ENCODE data around the gene VBP1.
"Not testable (repeated sequence)": the region's sequence is repeated elsewhere in the genome, so short reads cannot be mapped to it uniquely, and the experiment has no call there.

VBP1 gene

GRCh38 chrX:155216179-155216939, at the start of gene VBP1:
Gene VBP1 (plus strand): TSS chrX:155216460. CDS start chrX:155216483, 23 bp downstream.
- peak; percentile 91 for DNase-seq

GRCh38 chrX:155169881-155170280, 46.4 kb upstream of the VBP1 start:
- DNase-seq, result peak; percentile 20

DNA sequence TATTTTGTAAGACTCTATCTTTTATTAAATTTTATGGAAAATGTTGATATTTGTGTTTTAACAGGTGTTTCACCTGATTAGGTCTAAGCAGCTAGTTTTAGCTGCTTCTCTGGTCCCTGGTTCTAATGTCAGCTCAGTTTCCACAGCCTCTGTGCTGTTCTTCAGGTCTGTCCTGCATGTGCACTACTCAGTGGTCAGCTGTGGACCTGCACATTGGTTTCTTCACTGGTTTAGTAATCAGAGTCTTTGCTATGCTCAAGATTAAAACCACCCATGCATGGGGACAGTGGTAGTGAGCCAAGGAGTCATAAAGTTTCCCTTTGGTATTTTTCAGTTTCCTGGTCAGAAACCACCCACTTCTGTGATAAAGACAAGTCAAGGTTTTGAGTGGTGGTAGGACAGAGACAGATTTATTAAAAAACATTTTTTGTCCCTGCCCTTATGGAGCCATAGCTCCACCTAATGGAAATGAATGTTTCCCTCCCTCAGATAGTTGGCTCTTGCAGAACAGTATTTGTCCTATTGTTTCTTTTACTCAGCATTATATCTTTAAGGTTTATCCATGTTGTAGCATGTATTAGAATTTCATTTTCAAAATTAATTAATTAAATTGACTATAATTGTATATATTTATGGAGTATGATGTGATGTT, 36.8 kb upstream of the VBP1 start:
- DNase-seq, result peak; percentile 32

- no peak for DNase-seq
These were observed 27.5 kb upstream of the VBP1 start for GRCh38 chrX:155188786-155189185.

DNA sequence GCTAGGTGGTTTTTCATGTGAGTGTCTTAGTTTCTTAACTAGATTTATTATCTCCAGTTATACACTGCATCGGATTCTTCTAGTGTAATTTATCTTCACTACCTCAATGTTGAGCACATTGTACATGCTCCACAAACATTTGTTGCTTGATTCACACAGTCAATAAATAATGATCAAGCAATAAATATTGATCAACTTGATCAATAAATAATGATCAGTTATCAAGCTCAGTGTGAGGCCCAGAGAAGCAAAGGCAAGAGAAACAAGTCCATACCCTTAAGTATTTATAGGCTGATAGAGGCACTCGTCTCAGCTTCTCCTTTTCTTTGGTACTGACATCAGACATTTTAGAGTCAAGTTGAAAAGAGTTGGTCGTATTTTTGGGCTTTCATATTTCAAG, 5.1 kb upstream of the VBP1 start:
- DNase-seq, result no peak

DNA sequence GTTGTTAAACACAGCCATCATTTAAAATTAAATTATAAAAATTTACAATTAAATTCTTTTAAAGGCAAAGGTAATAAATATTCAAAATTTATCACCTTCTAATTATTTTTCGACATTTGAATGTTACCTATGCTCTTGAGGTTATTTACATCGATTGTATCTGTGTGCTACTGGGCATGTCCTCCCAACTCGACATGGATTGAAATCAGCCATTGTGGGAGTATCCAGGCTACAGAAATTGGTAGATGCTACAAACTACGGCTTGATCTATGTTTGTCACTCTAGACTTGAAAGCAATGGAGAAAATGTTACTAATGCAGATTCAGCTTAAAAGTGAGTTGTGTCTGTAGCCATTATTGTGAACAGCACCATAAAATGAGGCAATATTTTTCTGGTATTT, 2.5 kb upstream of the VBP1 start:
- DNase-seq, result no peak

GRCh38 chrX:155215443-155216178, 649 bp upstream of the VBP1 start:
- no peak for DNase-seq

- peak; percentile 42 for DNase-seq
These were observed 730 bp downstream of the VBP1 start for GRCh38 chrX:155216940-155217440.

GRCh38 chrX:155218777-155219176, 2.5 kb downstream of the VBP1 start:
- DNase-seq, result no peak

- no peak for DNase-seq
These were observed 5.1 kb downstream of the VBP1 start for GRCh38 chrX:155221351-155221750.

DNA sequence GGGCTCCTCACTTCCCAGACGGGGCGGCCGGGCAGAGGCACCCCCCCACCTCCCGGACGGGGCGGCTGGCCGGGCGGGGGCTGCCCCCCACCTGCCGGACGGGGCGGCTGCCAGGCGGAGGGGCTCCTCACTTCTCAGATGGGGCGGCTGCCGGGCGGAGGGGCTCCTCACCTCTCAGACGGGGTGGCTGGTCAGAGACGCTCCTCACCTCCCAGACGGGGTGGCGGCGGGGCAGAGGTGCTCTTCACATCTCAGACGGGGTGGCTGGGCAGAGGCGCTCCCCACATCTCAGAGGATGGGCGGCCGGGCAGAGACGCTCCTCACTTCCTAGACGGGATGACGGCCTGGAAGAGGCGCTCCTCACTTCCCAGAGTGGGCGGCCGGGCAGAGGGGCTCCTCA, 7.5 kb downstream of the VBP1 start:
- not testable (repeated sequence) for DNase-seq

GRCh38 chrX:155225774-155226173, 9.5 kb downstream of the VBP1 start:
- DNase-seq, result no peak

- DNase-seq, result no peak
These were observed 14.9 kb downstream of the VBP1 start for GRCh38 chrX:155231163-155231562.

DNA sequence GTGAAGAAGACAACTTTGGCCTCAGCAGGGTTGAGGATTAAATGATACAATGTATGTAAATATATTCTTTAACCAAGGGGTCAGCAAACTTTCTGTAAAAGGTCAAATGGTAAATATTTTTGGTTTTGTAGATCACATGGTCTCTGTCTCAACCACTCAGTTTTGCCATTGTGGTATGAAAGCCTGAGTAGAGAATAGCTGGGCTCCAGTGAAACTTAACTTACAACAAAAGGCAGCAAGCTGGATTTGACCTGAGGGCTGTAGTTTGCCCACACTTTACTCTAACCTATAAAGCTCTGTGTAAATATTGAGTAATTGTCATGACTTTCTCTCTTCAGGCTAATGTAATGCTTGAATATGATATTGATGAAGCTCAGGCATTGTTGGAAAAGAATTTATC, 19.6 kb downstream of the VBP1 start:
- DNase-seq, result no peak

- DNase-seq, result no peak
These were observed 21.5 kb downstream of the VBP1 start for GRCh38 chrX:155237719-155238118.

DNA sequence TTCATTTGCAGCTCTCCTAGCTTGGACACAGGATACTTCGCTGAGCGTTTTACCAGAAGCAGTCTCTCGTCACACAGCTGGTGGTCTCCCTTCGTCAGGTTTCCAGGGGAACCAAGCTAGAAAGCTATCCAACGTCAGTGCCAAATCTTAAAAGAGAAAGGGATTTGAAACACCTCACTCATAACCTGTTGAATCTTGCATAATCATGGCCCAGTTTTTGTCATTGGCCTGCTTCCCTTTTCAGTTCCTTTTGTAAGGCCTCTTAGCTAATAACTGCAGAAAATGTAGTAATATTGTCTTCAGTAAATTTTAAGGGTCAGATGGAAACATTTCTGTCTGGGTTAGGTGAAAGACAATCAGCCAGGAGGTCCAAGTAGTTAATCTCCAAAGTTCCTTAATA, 26.0 kb downstream of the VBP1 start:
- DNase-seq, result no peak

- DNase-seq, result no peak
These were observed 30.5 kb downstream of the VBP1 start for GRCh38 chrX:155246748-155247147.

DNA sequence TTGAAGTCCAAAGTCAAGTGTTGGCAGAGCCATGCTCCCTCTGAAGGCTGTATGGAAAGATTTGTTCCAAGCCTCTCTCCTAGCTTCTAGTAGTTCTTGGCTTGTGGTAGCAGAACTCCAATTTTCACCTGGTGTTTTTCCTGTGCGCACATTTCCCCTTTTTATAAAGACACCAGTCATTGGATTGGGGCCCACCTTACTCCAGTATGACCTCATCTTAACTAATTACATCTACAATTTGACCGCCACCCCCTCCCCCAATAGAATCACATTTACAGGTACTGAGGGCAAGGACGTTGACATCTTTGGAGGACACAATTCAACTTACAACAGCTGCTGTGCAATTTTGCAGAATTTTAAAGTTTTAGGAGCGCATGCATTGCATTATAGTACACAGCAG, 31.2 kb downstream of the VBP1 start:
- no peak for DNase-seq

DNA sequence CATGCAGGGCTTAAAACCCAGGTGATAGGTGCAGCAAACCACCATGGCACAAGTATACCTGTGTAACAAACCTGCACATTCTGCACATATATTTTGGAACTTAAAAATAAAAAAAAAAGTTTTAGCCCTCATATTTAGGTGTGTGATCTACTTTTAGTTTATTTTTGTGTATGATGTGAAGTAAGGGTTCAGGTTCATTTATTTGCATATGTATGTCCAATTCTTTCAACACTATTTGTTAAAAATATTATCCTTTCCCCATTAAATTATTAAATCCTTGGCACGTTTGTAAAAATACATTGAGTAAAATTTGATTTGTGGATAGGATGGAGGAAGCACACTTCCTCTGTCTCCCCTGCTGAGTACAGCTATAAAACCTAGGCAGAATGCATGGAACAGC, 35.1 kb downstream of the VBP1 start:
- no peak for DNase-seq

- no peak for DNase-seq
These were observed 43.5 kb downstream of the VBP1 start for GRCh38 chrX:155259752-155260151.

GRCh38 chrX:155262970-155263754, 46.9 kb downstream of the VBP1 start:
- DNase-seq, result no peak

GRCh38 chrX:155263854-155264628, 47.8 kb downstream of the VBP1 start, which contains the start of gene RAB39B:
Gene RAB39B (minus strand): TSS chrX:155264491. CDS start chrX:155264288, 203 bp downstream.
- peak; percentile 73 for DNase-seq

All from NCI-H1694 (cell line).